SK-N-SH (cell line): ENCODE data around the gene ERBB2. TPM values are rescaled to one million over a fixed set of nuclear protein-coding genes. Genes with fewer than 3 reads are reported as not detected.
"Not testable (repeated sequence)": the region's sequence is repeated elsewhere in the genome, so short reads cannot be mapped to it uniquely, and the experiment has no call there.

Experiments
- CTCF ChIA-PET: fragments of 300-600, 350-600 bp; formaldehyde crosslinking; extraction: SDS; loops from one replicate; lab custom pipeline; 2021; lab: Yijun Ruan, JAX
- POLR2A ChIA-PET: fragments of 350-600 bp; sonication (Branson Sonifier 250); formaldehyde crosslinking; extraction: SDS; loops from one replicate; lab custom pipeline; 2020; ENCODE audit warnings: antibody characterized with exemption, inconsistent platforms; lab: Yijun Ruan, JAX
- DNase-seq: peaks from one replicate; pipeline ENCODE4 v3.0.0; 2012
- H2AFZ ChIP-seq: fragments of 200-600 bp; sonication (generic); 2 replicates; pipeline ENCODE4 v1.8.1; 2016; ENCODE audit warnings: antibody characterized with exemption, mild to moderate bottlenecking, low read depth
- H3F3A ChIP-seq: fragments of 200-600 bp; sonication (generic); replicated peaks from 2 replicates; pipeline ENCODE3; 2016; ENCODE audit warnings: antibody characterized with exemption, mild to moderate bottlenecking; ENCODE audit not compliant: insufficient read depth
- H3K27ac ChIP-seq, 2 experiments: fragments of 200-500 bp in 1 of 2; fragments of 200-600 bp in 1 of 2; sonication (Bioruptor generic) in 1 of 2; sonication (generic), shearing (Covaris generic) in 1 of 2; 2 replicates each; pipeline versions ENCODE4 v1.5.1 to v1.6.1; 2014 to 2016; ENCODE audit warnings: low read depth in 2 of 2, inconsistent platforms in 1 of 2, low read length in 1 of 2, mild to moderate bottlenecking in 1 of 2, mixed read lengths in 1 of 2
- H3K27me3 ChIP-seq: fragments of 200-600 bp; sonication (generic), shearing (Covaris generic); 2 replicates; pipeline ENCODE4 v1.6.1; 2016; ENCODE audit warnings: mixed run types; ENCODE audit not compliant: insufficient read depth
- H3K36me3 ChIP-seq, 2 experiments: fragments of 200-500 bp in 1 of 2; fragments of 200-600 bp in 1 of 2; sonication (Bioruptor generic) in 1 of 2; sonication (generic) in 1 of 2; replicated peaks in 1 of 2; 2 replicates each; pipeline versions ENCODE3 to v1.5.1; 2014 to 2016; ENCODE audit warnings: low read length in 1 of 2, mild to moderate bottlenecking in 1 of 2; ENCODE audit not compliant: insufficient read depth in 2 of 2, control insufficient read depth in 1 of 2
- H3K4me1 ChIP-seq, 2 experiments: fragments of 200-500 bp in 1 of 2; fragments of 200-600 bp in 1 of 2; sonication (Bioruptor generic) in 1 of 2; sonication (generic), shearing (Covaris generic) in 1 of 2; 2 replicates each; pipeline versions ENCODE4 v1.5.1 to v1.6.1; 2014 to 2016; ENCODE audit warnings: low read depth in 1 of 2, low read length in 1 of 2, mixed run types in 1 of 2; ENCODE audit not compliant: insufficient read depth in 2 of 2, control insufficient read depth in 1 of 2
- H3K4me2 ChIP-seq: fragments of 200-600 bp; sonication (generic), shearing (Covaris generic); 2 replicates; pipeline ENCODE4 v1.6.1; 2017; ENCODE audit warnings: mixed run types
- H3K4me3 ChIP-seq, 2 experiments: fragments of 200-500 bp in 1 of 2; fragments of 200-600 bp in 1 of 2; sonication (Bioruptor generic) in 1 of 2; sonication (generic), shearing (Covaris generic) in 1 of 2; 2 replicates each; pipeline versions ENCODE4 v1.5.1 to v1.8.1; 2014 to 2016; ENCODE audit warnings: low read depth in 2 of 2, inconsistent platforms in 1 of 2, low read length in 1 of 2, mild to moderate bottlenecking in 1 of 2, mixed read lengths in 1 of 2, moderate library complexity in 1 of 2
- H3K79me2 ChIP-seq: fragments of 200-600 bp; sonication (generic); 2 replicates; pipeline ENCODE4 v1.8.1; 2017; ENCODE audit warnings: mild to moderate bottlenecking; ENCODE audit not compliant: insufficient read depth
- H3K9ac ChIP-seq: fragments of 200-600 bp; sonication (generic); 2 replicates; pipeline ENCODE4 v1.6.1; 2017; ENCODE audit warnings: mixed run types
- H3K9me2 ChIP-seq: fragments of 200-600 bp; sonication (generic); 2 replicates; pipeline ENCODE4 v1.6.1; 2017; ENCODE audit warnings: mixed run types
- H3K9me3 ChIP-seq: fragments of 200-600 bp; sonication (generic); 2 replicates; pipeline ENCODE4 v1.6.1; 2017; ENCODE audit warnings: mixed run types, mild to moderate bottlenecking, moderate library complexity
- H4K20me1 ChIP-seq: fragments of 200-600 bp; sonication (generic); 2 replicates; pipeline ENCODE4 v1.6.1; 2017; ENCODE audit warnings: mild to moderate bottlenecking, mixed run types; ENCODE audit not compliant: insufficient read depth
- EZH2phosphoT487 ChIP-seq: fragments of 200-600 bp; sonication (generic); IDR thresholded peaks from 2 replicates; pipeline ENCODE4 v1.6.1; 2017; ENCODE audit warnings: low read depth, mixed run types, mild to moderate bottlenecking, antibody characterized with exemption, moderate library complexity, borderline replicate concordance
- RCOR1 ChIP-seq: fragments of 150-350 bp; IDR thresholded peaks from 2 replicates; pipeline ENCODE4 v1.6.1; 2017; ENCODE audit warnings: antibody characterized with exemption, low read length
- USF2 ChIP-seq: fragments of 150-350 bp; IDR thresholded peaks from 2 replicates; pipeline ENCODE4 v1.6.1; 2017; ENCODE audit warnings: antibody characterized with exemption, low read length, low read depth, borderline replicate concordance
- YY1 ChIP-seq: IDR thresholded peaks from 2 replicates; pipeline ENCODE4 v1.4.0; 2012; ENCODE audit warnings: low read depth, mild to moderate bottlenecking
- WGBS: methylation state at CpG from one replicate; pipeline ENCODE4 v1.1.6; 2017; ENCODE audit warnings: low lambda C conversion rate; 5-methylcytosine and 5-hydroxymethylcytosine counted together
- polyA plus RNA-seq, 3 experiments: library from polyadenylated mRNA; depleted of rRNA; stranded (reverse); fragments of >200 nt; gene quantifications; 2 replicates each; pipeline ENCODE4 v1.2.3, GENCODE V29; 2012

Gene ERBB2
- polyA plus RNA-seq, 1 of the 3 experiments (the other 2 are of a cell fraction), result 1.9 TPM

DNA sequence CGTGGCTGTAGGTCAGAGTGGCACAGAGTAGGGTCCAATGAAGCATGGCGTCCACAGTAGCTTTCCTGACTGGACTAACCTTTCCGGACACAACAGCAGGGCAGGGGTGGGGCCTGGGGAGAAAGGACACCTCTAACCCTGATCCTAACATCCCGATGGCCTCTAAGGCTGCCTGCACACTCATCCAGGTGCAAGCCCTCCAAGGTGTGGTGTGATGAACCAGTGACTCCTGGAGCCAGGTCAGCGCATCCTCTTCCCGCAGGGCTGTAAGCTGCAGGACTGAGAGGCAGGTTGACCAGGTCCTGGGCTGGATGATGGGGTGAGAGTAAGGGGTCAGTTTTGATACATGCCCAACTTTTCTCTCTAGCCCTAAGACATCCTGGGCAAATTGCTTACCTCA lies 3.1 kb upstream of the ERBB2 start (continued):
- TF ChIP-seq USF2, result no peak
- no peak for TF ChIP-seq RCOR1
- TF ChIP-seq, all 33 proteins: peak for 0

- Histone ChIP-seq H3K4me3 (no peak overlapping the region), H2AFZ (no peak overlapping the region), H3K4me2 (no peak overlapping the region), H3K27ac (no peak overlapping the region), H3K9me3 (no peaks in the 10 kb centered on the region), H3K9me2 (no peaks in the 10 kb centered on the region), H3K9ac (no peak overlapping the region), H3K79me2 (no peaks in the 10 kb centered on the region), H3K27me3 (no peaks in the 10 kb centered on the region), H4K20me1 (no peaks in the 10 kb centered on the region), H3K36me3 (no peaks in the 10 kb centered on the region), H3K4me1 (no peaks in the 10 kb centered on the region), H3F3A (no peaks in the 10 kb centered on the region)
- TF ChIP-seq EZH2phosphoT487 (no peak), YY1 (no peak), USF2 (no peak)
- POLR2A ChIA-PET, result interaction anchor here (0.7 kb wide), 1 partner anchor 7 kb away, joined by 4 read pairs; no protein-coding TSS in a partner anchor
- 89% methylated on average over 5 of the region's 5 CpGs for WGBS
- CTCF ChIA-PET, result interaction anchor here (1.1 kb wide), 1 partner anchor 76 kb away, joined by 4 read pairs; no protein-coding TSS in a partner anchor
- DNase-seq, result no peak
Observed at GRCh38 chr17:39697961-39698360, 1.9 kb upstream of the ERBB2 start.

DNA sequence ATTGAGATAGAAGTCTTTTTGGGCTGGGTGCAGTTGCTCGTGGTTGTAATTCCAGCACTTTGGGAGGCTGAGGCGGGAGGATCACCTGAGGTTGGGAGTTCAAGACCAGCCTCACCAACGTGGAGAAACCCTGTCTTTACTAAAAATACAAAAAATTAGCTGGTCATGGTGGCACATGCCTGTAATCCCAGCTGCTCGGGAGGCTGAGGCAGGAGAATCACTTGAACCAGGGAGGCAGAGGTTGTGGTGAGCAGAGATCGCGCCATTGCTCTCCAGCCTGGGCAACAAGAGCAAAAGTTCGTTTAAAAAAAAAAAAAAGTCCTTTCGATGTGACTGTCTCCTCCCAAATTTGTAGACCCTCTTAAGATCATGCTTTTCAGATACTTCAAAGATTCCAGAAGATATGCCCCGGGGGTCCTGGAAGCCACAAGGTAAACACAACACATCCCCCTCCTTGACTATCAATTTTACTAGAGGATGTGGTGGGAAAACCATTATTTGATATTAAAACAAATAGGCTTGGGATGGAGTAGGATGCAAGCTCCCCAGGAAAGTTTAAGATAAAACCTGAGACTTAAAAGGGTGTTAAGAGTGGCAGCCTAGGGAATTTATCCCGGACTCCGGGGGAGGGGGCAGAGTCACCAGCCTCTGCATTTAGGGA lies 577 bp upstream of the ERBB2 start:
- H4K20me1 ChIP-seq, H3K4me2 ChIP-seq, H3K79me2 ChIP-seq, H3K9ac ChIP-seq, H3K36me3 ChIP-seq, H3K9me3 ChIP-seq, H3K4me1 ChIP-seq, H3K27me3 ChIP-seq, POLR2A ChIA-PET, H3F3A ChIP-seq, H3K4me3 ChIP-seq, H3K27ac ChIP-seq, H2AFZ ChIP-seq, H3K9me2 ChIP-seq, DNase-seq: not testable (repeated sequence)
- CTCF ChIA-PET, result interaction anchor here (1.1 to 1.7 kb wide), 2 partner anchors 31 to 65 kb away, joined by 4 to 5 read pairs; partner anchors contain the start of gene MIEN1
- WGBS, result 60% methylated on average over 11 of the region's 11 CpGs
